Ishikawa (cell line): ENCODE measurements around the gene CCDC50.

Source experiments
- CEBPB ChIP-seq: IDR thresholded peaks from 2 replicates; pipeline ENCODE4 v1.6.1; 2012
- EGR1 ChIP-seq: IDR thresholded peaks from 2 replicates; pipeline ENCODE4 v1.6.1; 2012
- EP300 ChIP-seq: IDR thresholded peaks from 2 replicates; pipeline ENCODE4 v1.6.1; 2012; ENCODE audit warnings: borderline replicate concordance
- FOXM1 ChIP-seq: IDR thresholded peaks from 2 replicates; pipeline ENCODE4 v1.6.1; 2012; ENCODE audit warnings: low read depth, borderline replicate concordance
- NFIC ChIP-seq: IDR thresholded peaks from 2 replicates; pipeline ENCODE4 v1.6.1; 2012
- RAD21 ChIP-seq: IDR thresholded peaks from 2 replicates; pipeline ENCODE4 v1.6.1; 2012; ENCODE audit warnings: low read depth
- REST ChIP-seq: IDR thresholded peaks from 2 replicates; pipeline ENCODE4 v1.6.1; 2012; ENCODE audit warnings: low read depth, mild to moderate bottlenecking
- TAF1 ChIP-seq: IDR thresholded peaks from 2 replicates; pipeline ENCODE4 v1.6.1; 2012; ENCODE audit warnings: low read depth, mild to moderate bottlenecking
- TCF12 ChIP-seq: IDR thresholded peaks from 2 replicates; pipeline ENCODE4 v1.6.1; 2012; ENCODE audit warnings: low read depth
- TEAD4 ChIP-seq: IDR thresholded peaks from 2 replicates; pipeline ENCODE4 v1.6.1; 2012
- YY1 ChIP-seq: IDR thresholded peaks from 2 replicates; pipeline ENCODE4 v1.6.1; 2012; ENCODE audit warnings: low read depth
- ZBTB7A ChIP-seq: IDR thresholded peaks from 2 replicates; pipeline ENCODE4 v1.6.1; 2012; ENCODE audit warnings: low read depth

- TF ChIP-seq EGR1, result no peak
- no peak for TF ChIP-seq YY1
- no peak for TF ChIP-seq NFIC
- no peak for TF ChIP-seq TAF1
- no peak for TF ChIP-seq RAD21
- no peak for TF ChIP-seq REST
- TF ChIP-seq CEBPB, result no peak
- TF ChIP-seq EP300, result no peak
- TF ChIP-seq TEAD4, result no peak
- no peak for TF ChIP-seq TCF12
- no peak for TF ChIP-seq FOXM1
- TF ChIP-seq ZBTB7A, result no peak
These were observed 7.6 kb downstream of the CCDC50 start for GRCh38 chr3:191336833-191337232.
